Small intestine (tissue), 7 donors: ENCODE data around the gene ADAT3. TPM values are rescaled to one million over a fixed set of nuclear protein-coding genes. Genes with fewer than 3 reads are reported as not detected.

Experiments
- DNase-seq, 2 donors: peaks; one replicate each; pipeline versions ENCODE4 v3.0.0 to v3.0.0-alpha.2; 2013
- FAIRE-seq: peaks from 2 replicates; lab custom pipeline; 2012; peaks lifted over from hg19 to GRCh38; lab: Jason Lieb, UNC
- H3K27ac ChIP-seq, 3 donors: one replicate each; pipeline ENCODE4 v1.5.1; 2013; ENCODE audit warnings: low read length in 2 of 3, mild to moderate bottlenecking in 2 of 3, control low read depth in 1 of 3, inconsistent platforms in 1 of 3, low read depth in 1 of 3, moderate library complexity in 1 of 3
- H3K27me3 ChIP-seq, 3 donors: one replicate each; pipeline ENCODE4 v1.6.1; 2013; ENCODE audit warnings: low read length in 3 of 3, inconsistent platforms in 1 of 3; ENCODE audit not compliant: control insufficient read depth in 3 of 3, insufficient read depth in 3 of 3
- H3K36me3 ChIP-seq, 3 donors: one replicate each; pipeline ENCODE4 v1.6.1; 2013; ENCODE audit warnings: low read length in 3 of 3, inconsistent platforms in 1 of 3, low read depth in 1 of 3, mild to moderate bottlenecking in 1 of 3, moderate library complexity in 1 of 3; ENCODE audit not compliant: control insufficient read depth in 3 of 3, insufficient read depth in 2 of 3
- H3K4me1 ChIP-seq, 3 donors: one replicate each; pipeline ENCODE4 v1.6.1; 2013; ENCODE audit warnings: low read length in 2 of 3, inconsistent platforms in 1 of 3, low read depth in 1 of 3, mild to moderate bottlenecking in 1 of 3, moderate library complexity in 1 of 3; ENCODE audit not compliant: control insufficient read depth in 3 of 3, insufficient read depth in 2 of 3
- H3K4me3 ChIP-seq, 3 donors: one replicate each; pipeline ENCODE4 v1.5.1; 2013; ENCODE audit warnings: low read length in 3 of 3, control low read depth in 1 of 3, inconsistent platforms in 1 of 3, low read depth in 1 of 3, mild to moderate bottlenecking in 1 of 3, moderate library complexity in 1 of 3
- H3K9me3 ChIP-seq, 2 donors: one replicate each; pipeline ENCODE4 v1.6.1; 2013; ENCODE audit warnings: low read depth in 1 of 2, low read length in 1 of 2; ENCODE audit not compliant: control insufficient read depth in 2 of 2, insufficient read depth in 1 of 2
- WGBS, 3 donors: extraction: QIAGEN DNeasy Blood & Tissue Kit; methylation state at CpG; one replicate each; pipeline ENCODE4 v1.1.7; 2013; 5-methylcytosine and 5-hydroxymethylcytosine counted together
- polyA plus RNA-seq, 4 donors: library from polyadenylated mRNA; stranded (reverse) in 3 of 4; unstranded in 1 of 4; fragments of 200-250 nt in 3 of 4; fragments of 120-200 nt in 1 of 4; gene quantifications; one replicate each; pipeline versions ENCODE4 v1.2.1 to v1.2.3, GENCODE V29; 2013
- donor health status: healthy with polysubstance abuse.
- donor health status: control.
- donor health status: control.
- donor health status: Bipolar disorder and iron deficiency.
- donor health status: healthy.

Gene ADAT3
- polyA plus RNA-seq, 4 donors = 4.7 to 38.1 (median 23.1) TPM

GRCh38 chr19:1936916-1937610 lies 31.9 kb downstream of the ADAT3 start:
- no peaks in the 10 kb centered on the region for H3K36me3 ChIP-seq
- H3K4me3 ChIP-seq = no peak overlapping the region
- DNase-seq = no peak
- 87 to 91% (median 89%) methylated on average over 24 of the region's 24 CpGs for WGBS, 3 donors
- no peak overlapping the region for H3K27ac ChIP-seq
- peaks cover 0 to 8% (median 3%) of the 10 kb centered on the region in 3 donors for H3K4me1 ChIP-seq
- no peaks in the 10 kb centered on the region for H3K27me3 ChIP-seq
- FAIRE-seq = no peak
- H3K9me3 ChIP-seq = peaks cover 0 to 14% of the 10 kb centered on the region in 2 donors

- Histone ChIP-seq H3K27ac (no peak overlapping the region), H3K9me3 (peaks cover 0 to 10% of the 10 kb centered on the region in 2 donors), H3K4me3 (no peak overlapping the region), H3K4me1 (peaks cover 0 to 15% (median 3%) of the 10 kb centered on the region in 3 donors), H3K36me3 (no peaks in the 10 kb centered on the region), H3K27me3 (no peaks in the 10 kb centered on the region)
- DNase-seq (no peak), FAIRE-seq (no peak)
- 72 to 83% (median 81%) methylated on average over 7 of the region's 7 CpGs for WGBS, 3 donors
Measured at GRCh38 chr19:1938071-1938470, 32.9 kb downstream of the ADAT3 start.

GRCh38 chr19:1941146-1942077 lies 36.2 kb downstream of the ADAT3 start, which contains the start of gene CSNK1G2:
TSS of gene CSNK1G2 (plus strand) at chr19:1941172. CDS start at chr19:1969773, 28,601 bp downstream.
- Histone ChIP-seq H3K36me3 (peaks cover 0 to 9% (median 0%) of the 10 kb centered on the region in 3 donors), H3K27me3 (no peaks in the 10 kb centered on the region), H3K4me3 (peak within 1 kb of the TSS; percentile 85 to 97 (median 93)), H3K4me1 (peaks cover 0 to 22% (median 3%) of the 10 kb centered on the region in 3 donors), H3K27ac (peak within 1 kb of the TSS; percentile 88 to 98 (median 91)), H3K9me3 (no peaks in the 10 kb centered on the region)
- FAIRE-seq = no peak
- DNase-seq = no peak
- 0 to 1% (median 1%) methylated on average over 31 to 97 of the region's 97 CpGs for WGBS, 3 donors

GRCh38 chr19:1942078-1942933 lies 37.1 kb downstream of the ADAT3 start:
- Histone ChIP-seq H3K27me3 (no peaks in the 10 kb centered on the region), H3K4me3 (peak overlapping the region; percentile 85 to 97 (median 93)), H3K27ac (peak overlapping the region; percentile 74 to 92 (median 81)), H3K4me1 (peaks cover 0 to 22% (median 3%) of the 10 kb centered on the region in 3 donors), H3K36me3 (peaks cover 0 to 15% (median 0%) of the 10 kb centered on the region in 3 donors), H3K9me3 (no peaks in the 10 kb centered on the region)
- DNase-seq (peak; percentile 71 to 88), FAIRE-seq (no peak)
- 0 to 1% (median 1%) methylated on average over 33 to 40 of the region's 40 CpGs for WGBS, 3 donors

- Histone ChIP-seq H3K36me3 (peaks cover 0 to 16% (median 0%) of the 10 kb centered on the region in 3 donors), H3K27ac (peak overlapping the region; percentile 8 to 92 (median 74)), H3K9me3 (no peaks in the 10 kb centered on the region), H3K4me3 (peak overlapping the region; percentile 85 to 97 (median 93)), H3K4me1 (peaks cover 0 to 22% (median 3%) of the 10 kb centered on the region in 3 donors), H3K27me3 (no peaks in the 10 kb centered on the region)
- no peak for DNase-seq
- no peak for FAIRE-seq
- WGBS, 3 donors = 27 to 44% (median 32%) methylated on average over 16 to 21 of the region's 21 CpGs
Measured at GRCh38 chr19:1942934-1943555, 37.8 kb downstream of the ADAT3 start.

GRCh38 chr19:1943661-1944087 lies 38.5 kb downstream of the ADAT3 start:
- no peaks in the 10 kb centered on the region for H3K9me3 ChIP-seq
- FAIRE-seq (no peak), DNase-seq (no peak)
- 85 to 97% (median 91%) methylated on average over 15 to 22 of the region's 22 CpGs for WGBS, 3 donors
- no peak overlapping the region for H3K4me3 ChIP-seq
- peaks cover 0 to 22% (median 3%) of the 10 kb centered on the region in 3 donors for H3K4me1 ChIP-seq
- H3K36me3 ChIP-seq = peaks cover 0 to 18% (median 0%) of the 10 kb centered on the region in 3 donors
- no peak overlapping the region for H3K27ac ChIP-seq
- no peaks in the 10 kb centered on the region for H3K27me3 ChIP-seq

- H3K36me3 ChIP-seq = peaks cover 0 to 25% (median 0%) of the 10 kb centered on the region in 3 donors
- FAIRE-seq (no peak), DNase-seq (no peak)
- H3K9me3 ChIP-seq = no peaks in the 10 kb centered on the region
- H3K27ac ChIP-seq = no peak overlapping the region
- WGBS, 3 donors = 76 to 81% (median 80%) methylated on average over 38 to 42 of the region's 42 CpGs
- no peaks in the 10 kb centered on the region for H3K27me3 ChIP-seq
- H3K4me1 ChIP-seq = peaks cover 0 to 22% (median 2%) of the 10 kb centered on the region in 3 donors
- H3K4me3 ChIP-seq = no peak overlapping the region
Measured at GRCh38 chr19:1944088-1944915, 39.1 kb downstream of the ADAT3 start.
